HL-60 (cell line): ENCODE data around the gene MYO6.

Source experiments
- POLR2AphosphoS5 ChIP-seq: IDR thresholded peaks from 2 replicates; pipeline ENCODE4 v1.6.1; 2012; ENCODE audit warnings: low read depth
- TF ChIP-seq, protein P1 (sequence below): IDR thresholded peaks from one replicate; pipeline ENCODE4 v1.5.1; 2011; ENCODE audit warnings: low read length, control low read depth, inconsistent platforms; ENCODE audit not compliant: insufficient read depth

DNA sequence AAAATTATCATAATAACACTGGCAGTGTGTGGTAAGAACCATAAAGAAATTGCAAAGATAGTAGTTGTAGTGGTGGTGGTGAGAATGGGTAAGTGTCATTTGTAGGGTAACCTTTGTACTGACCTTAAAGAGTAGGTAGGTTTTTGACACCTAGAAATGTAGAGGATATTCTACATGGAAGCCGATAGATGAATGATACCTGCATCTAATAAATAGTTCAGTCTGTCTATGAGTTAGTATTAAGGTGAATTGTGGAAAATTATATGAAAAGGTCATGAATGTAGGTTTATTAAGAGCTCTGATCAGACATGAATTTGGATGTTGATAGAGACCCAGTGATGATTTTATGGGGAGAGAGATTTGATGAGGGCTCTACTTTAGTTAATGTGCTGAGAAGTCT is 78.1 kb downstream of the MYO6 start:
- TF ChIP-seq, protein P1, sequence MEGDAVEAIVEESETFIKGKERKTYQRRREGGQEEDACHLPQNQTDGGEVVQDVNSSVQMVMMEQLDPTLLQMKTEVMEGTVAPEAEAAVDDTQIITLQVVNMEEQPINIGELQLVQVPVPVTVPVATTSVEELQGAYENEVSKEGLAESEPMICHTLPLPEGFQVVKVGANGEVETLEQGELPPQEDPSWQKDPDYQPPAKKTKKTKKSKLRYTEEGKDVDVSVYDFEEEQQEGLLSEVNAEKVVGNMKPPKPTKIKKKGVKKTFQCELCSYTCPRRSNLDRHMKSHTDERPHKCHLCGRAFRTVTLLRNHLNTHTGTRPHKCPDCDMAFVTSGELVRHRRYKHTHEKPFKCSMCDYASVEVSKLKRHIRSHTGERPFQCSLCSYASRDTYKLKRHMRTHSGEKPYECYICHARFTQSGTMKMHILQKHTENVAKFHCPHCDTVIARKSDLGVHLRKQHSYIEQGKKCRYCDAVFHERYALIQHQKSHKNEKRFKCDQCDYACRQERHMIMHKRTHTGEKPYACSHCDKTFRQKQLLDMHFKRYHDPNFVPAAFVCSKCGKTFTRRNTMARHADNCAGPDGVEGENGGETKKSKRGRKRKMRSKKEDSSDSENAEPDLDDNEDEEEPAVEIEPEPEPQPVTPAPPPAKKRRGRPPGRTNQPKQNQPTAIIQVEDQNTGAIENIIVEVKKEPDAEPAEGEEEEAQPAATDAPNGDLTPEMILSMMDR, result no peak
- no peak for TF ChIP-seq POLR2AphosphoS5
